Activated naive CD4-positive, alpha-beta T cell treated with anti-CD3 and anti-CD28 coated beads, Interleukin-2, amount 50 U/mL, for 24 hours (primary cell): ENCODE measurements around the gene MPZ.
A peak's percentile ranks its signal among the peaks of the same experiment; 100 is the strongest.

Source experiments
- H3K27ac Mint-ChIP-seq: one replicate; pipeline ENCODE4 v1.8.0; 2021; ENCODE audit warnings: mild to moderate bottlenecking, mixed read lengths
- H3K27me3 Mint-ChIP-seq: one replicate; pipeline ENCODE4 v1.8.0; 2021; ENCODE audit warnings: mixed read lengths
- H3K36me3 Mint-ChIP-seq: one replicate; pipeline ENCODE4 v1.8.0; 2021; ENCODE audit warnings: mixed read lengths
- H3K4me1 Mint-ChIP-seq: one replicate; pipeline ENCODE4 v1.8.0; 2021; ENCODE audit warnings: mixed read lengths
- H3K4me3 Mint-ChIP-seq: one replicate; pipeline ENCODE4 v1.8.0; 2021; ENCODE audit warnings: mild to moderate bottlenecking, mixed read lengths
- H3K9me3 Mint-ChIP-seq: one replicate; pipeline ENCODE4 v1.8.0; 2021; ENCODE audit warnings: mixed read lengths

Gene MPZ

GRCh38 chr1:161307892-161308638, 1.7 kb downstream of the MPZ start:
- Mint-ChIP-seq H3K27me3 (no peaks in the 10 kb centered on the region), H3K4me1 (peaks cover 44% of the 10 kb centered on the region), H3K4me3 (no peak overlapping the region), H3K9me3 (no peaks in the 10 kb centered on the region), H3K27ac (peak overlapping the region; percentile 89), H3K36me3 (no peaks in the 10 kb centered on the region)

- H3K36me3 Mint-ChIP-seq, result no peaks in the 10 kb centered on the region
- H3K27ac Mint-ChIP-seq, result peak overlapping the region; percentile 91
- no peaks in the 10 kb centered on the region for H3K27me3 Mint-ChIP-seq
- H3K4me3 Mint-ChIP-seq, result peak overlapping the region; percentile 98
- peaks cover 50% of the 10 kb centered on the region for H3K4me1 Mint-ChIP-seq
- no peaks in the 10 kb centered on the region for H3K9me3 Mint-ChIP-seq
Measured at GRCh38 chr1:161307230-161307768, 2.5 kb downstream of the MPZ start.

GRCh38 chr1:161305867-161306519, 3.8 kb downstream of the MPZ start:
- H3K4me3 Mint-ChIP-seq, result peak overlapping the region; percentile 98
- H3K27ac Mint-ChIP-seq, result peak overlapping the region; percentile 91
- H3K4me1 Mint-ChIP-seq, result peaks cover 50% of the 10 kb centered on the region
- no peaks in the 10 kb centered on the region for H3K9me3 Mint-ChIP-seq
- no peaks in the 10 kb centered on the region for H3K27me3 Mint-ChIP-seq
- H3K36me3 Mint-ChIP-seq, result no peaks in the 10 kb centered on the region

- Mint-ChIP-seq H3K27ac (peak overlapping the region; percentile 91), H3K4me3 (peak overlapping the region; percentile 98), H3K36me3 (peaks cover 2% of the 10 kb centered on the region), H3K27me3 (no peaks in the 10 kb centered on the region), H3K9me3 (no peaks in the 10 kb centered on the region), H3K4me1 (peaks cover 50% of the 10 kb centered on the region)
Measured at GRCh38 chr1:161304927-161305866, 4.6 kb downstream of the MPZ start.

GRCh38 chr1:161300478-161300877, 9.3 kb downstream of the MPZ start:
- Mint-ChIP-seq H3K27me3 (no peaks in the 10 kb centered on the region), H3K4me3 (no peak overlapping the region), H3K4me1 (peaks cover 35% of the 10 kb centered on the region), H3K27ac (no peak overlapping the region), H3K36me3 (peaks cover 2% of the 10 kb centered on the region), H3K9me3 (no peaks in the 10 kb centered on the region)

- H3K9me3 Mint-ChIP-seq, result no peaks in the 10 kb centered on the region
Measured at GRCh38 chr1:161299347-161299746, 10.4 kb downstream of the MPZ start.

GRCh38 chr1:161298116-161298515, 11.7 kb downstream of the MPZ start:
- H3K4me3 Mint-ChIP-seq, result no peak overlapping the region
- peaks cover 11% of the 10 kb centered on the region for H3K4me1 Mint-ChIP-seq

More at GRCh38 chr1:161299347-161299746, 10.4 kb downstream of the MPZ start:
- H3K27ac Mint-ChIP-seq, result no peak overlapping the region
- peaks cover 23% of the 10 kb centered on the region for H3K4me1 Mint-ChIP-seq
- no peaks in the 10 kb centered on the region for H3K27me3 Mint-ChIP-seq
- no peak overlapping the region for H3K4me3 Mint-ChIP-seq
- H3K36me3 Mint-ChIP-seq, result peaks cover 2% of the 10 kb centered on the region

GRCh38 chr1:161297415-161297814, 12.4 kb downstream of the MPZ start:
- Mint-ChIP-seq H3K4me3 (no peak overlapping the region), H3K4me1 (peaks cover 5% of the 10 kb centered on the region), H3K27me3 (no peaks in the 10 kb centered on the region), H3K27ac (no peak overlapping the region), H3K36me3 (peaks cover 2% of the 10 kb centered on the region), H3K9me3 (no peaks in the 10 kb centered on the region)

More at GRCh38 chr1:161298116-161298515, 11.7 kb downstream of the MPZ start:
- Mint-ChIP-seq H3K27me3 (no peaks in the 10 kb centered on the region), H3K27ac (peak overlapping the region; percentile 64), H3K9me3 (no peaks in the 10 kb centered on the region), H3K36me3 (peaks cover 2% of the 10 kb centered on the region)

- Mint-ChIP-seq H3K27me3 (no peaks in the 10 kb centered on the region), H3K4me3 (no peak overlapping the region), H3K9me3 (no peaks in the 10 kb centered on the region), H3K36me3 (peaks cover 1% of the 10 kb centered on the region), H3K4me1 (no peaks in the 10 kb centered on the region), H3K27ac (no peak overlapping the region)
Measured at GRCh38 chr1:161290779-161291178, 19.0 kb downstream of the MPZ start.

GRCh38 chr1:161287482-161288054, 22.2 kb downstream of the MPZ start:
- Mint-ChIP-seq H3K36me3 (peaks cover 5% of the 10 kb centered on the region), H3K27me3 (no peaks in the 10 kb centered on the region), H3K27ac (no peak overlapping the region), H3K9me3 (no peaks in the 10 kb centered on the region), H3K4me1 (no peaks in the 10 kb centered on the region), H3K4me3 (no peak overlapping the region)

- Mint-ChIP-seq H3K9me3 (no peaks in the 10 kb centered on the region), H3K4me3 (no peak overlapping the region), H3K27ac (peak overlapping the region; percentile 51), H3K36me3 (peaks cover 6% of the 10 kb centered on the region), H3K4me1 (no peaks in the 10 kb centered on the region), H3K27me3 (no peaks in the 10 kb centered on the region)
Measured at GRCh38 chr1:161285521-161285920, 24.2 kb downstream of the MPZ start.

GRCh38 chr1:161285113-161285512, 24.7 kb downstream of the MPZ start:
- no peak overlapping the region for H3K4me3 Mint-ChIP-seq
- H3K36me3 Mint-ChIP-seq, result peaks cover 7% of the 10 kb centered on the region
- no peaks in the 10 kb centered on the region for H3K4me1 Mint-ChIP-seq
- H3K27ac Mint-ChIP-seq, result no peak overlapping the region
- H3K27me3 Mint-ChIP-seq, result no peaks in the 10 kb centered on the region
- no peaks in the 10 kb centered on the region for H3K9me3 Mint-ChIP-seq

- Mint-ChIP-seq H3K27ac (no peak overlapping the region), H3K27me3 (no peaks in the 10 kb centered on the region), H3K9me3 (no peaks in the 10 kb centered on the region), H3K4me1 (no peaks in the 10 kb centered on the region), H3K36me3 (peaks cover 6% of the 10 kb centered on the region), H3K4me3 (no peak overlapping the region)
Measured at GRCh38 chr1:161282991-161283390, 26.8 kb downstream of the MPZ start.

GRCh38 chr1:161274874-161275273, 34.9 kb downstream of the MPZ start:
- Mint-ChIP-seq H3K36me3 (no peaks in the 10 kb centered on the region), H3K27ac (no peak overlapping the region), H3K4me1 (no peaks in the 10 kb centered on the region), H3K9me3 (no peaks in the 10 kb centered on the region), H3K4me3 (no peak overlapping the region), H3K27me3 (no peaks in the 10 kb centered on the region)

- H3K36me3 Mint-ChIP-seq, result no peaks in the 10 kb centered on the region
- H3K4me3 Mint-ChIP-seq, result no peak overlapping the region
- no peak overlapping the region for H3K27ac Mint-ChIP-seq
Measured at GRCh38 chr1:161273402-161273801, 36.4 kb downstream of the MPZ start.

More at GRCh38 chr1:161273402-161273801, 36.4 kb downstream of the MPZ start:
- Mint-ChIP-seq H3K9me3 (no peaks in the 10 kb centered on the region), H3K4me1 (no peaks in the 10 kb centered on the region), H3K27me3 (no peaks in the 10 kb centered on the region)
